Right atrium auricular region (tissue), 2 donors: ENCODE results near the gene EIPR1. TPM values are rescaled to one million over a fixed set of nuclear protein-coding genes. Genes with fewer than 3 reads are reported as not detected.
"Not testable (repeated sequence)": the region's sequence is repeated elsewhere in the genome, so short reads cannot be mapped to it uniquely, and the experiment has no call there.

Source experiments
- DNase-seq: peaks from one replicate; pipeline ENCODE4 v3.0.0-alpha.2; 2019; ENCODE audit warnings: low spot score
- H3K27ac ChIP-seq, 2 donors: fragments of 200-600 bp; sonication (generic); 1 replicate in 1 of 2; 2 replicates in 1 of 2; pipeline ENCODE4 v1.5.1; 2016 to 2019
- H3K27me3 ChIP-seq, 2 donors: fragments of 200-600 bp; sonication (generic); one replicate each; pipeline versions ENCODE4 v1.5.1 to v1.6.0; 2017 to 2019
- H3K36me3 ChIP-seq: fragments of 200-600 bp; sonication (generic); one replicate; pipeline ENCODE4 v1.5.1; 2016
- H3K4me1 ChIP-seq, 2 donors: fragments of 200-600 bp; sonication (generic); one replicate each; pipeline versions ENCODE4 v1.5.1 to v1.6.0; 2017 to 2019
- H3K4me3 ChIP-seq, 2 donors: fragments of 200-600 bp; sonication (generic); 1 replicate in 1 of 2; 2 replicates in 1 of 2; pipeline ENCODE4 v1.5.1; 2017 to 2019; ENCODE audit warnings: mild to moderate bottlenecking in 1 of 2, moderate library complexity in 1 of 2
- H3K9me3 ChIP-seq, 2 donors: fragments of 200-600 bp; sonication (generic); one replicate each; pipeline ENCODE4 v1.5.1; 2019
- total RNA-seq, 2 donors: library from RNA; depleted of rRNA; stranded (reverse); fragments of >200 nt; gene quantifications; one replicate each; pipeline ENCODE4 v1.1.0, GENCODE V29; 2016
- TF ChIP-seq, protein P1 (sequence below), 2 donors: fragments of 200-600 bp; sonication (generic); IDR thresholded peaks; one replicate each; pipeline ENCODE4 v1.5.1; 2019; ENCODE audit warnings: antibody characterized with exemption in 2 of 2

Gene EIPR1
- total RNA-seq, 2 donors from 2014 or later: 13.2 to 13.6 TPM

GRCh38 chr2:3287896-3288295, 89.7 kb downstream of the EIPR1 start:
- Histone ChIP-seq H3K4me3 (no peak overlapping the region), H3K4me1 (peaks cover 0 to 4% of the 10 kb centered on the region in 2 donors), H3K27ac (no peak overlapping the region), H3K27me3 (no peaks in the 10 kb centered on the region), H3K9me3 (no peaks in the 10 kb centered on the region), H3K36me3 (no peaks in the 10 kb centered on the region)
- TF ChIP-seq, protein P1, sequence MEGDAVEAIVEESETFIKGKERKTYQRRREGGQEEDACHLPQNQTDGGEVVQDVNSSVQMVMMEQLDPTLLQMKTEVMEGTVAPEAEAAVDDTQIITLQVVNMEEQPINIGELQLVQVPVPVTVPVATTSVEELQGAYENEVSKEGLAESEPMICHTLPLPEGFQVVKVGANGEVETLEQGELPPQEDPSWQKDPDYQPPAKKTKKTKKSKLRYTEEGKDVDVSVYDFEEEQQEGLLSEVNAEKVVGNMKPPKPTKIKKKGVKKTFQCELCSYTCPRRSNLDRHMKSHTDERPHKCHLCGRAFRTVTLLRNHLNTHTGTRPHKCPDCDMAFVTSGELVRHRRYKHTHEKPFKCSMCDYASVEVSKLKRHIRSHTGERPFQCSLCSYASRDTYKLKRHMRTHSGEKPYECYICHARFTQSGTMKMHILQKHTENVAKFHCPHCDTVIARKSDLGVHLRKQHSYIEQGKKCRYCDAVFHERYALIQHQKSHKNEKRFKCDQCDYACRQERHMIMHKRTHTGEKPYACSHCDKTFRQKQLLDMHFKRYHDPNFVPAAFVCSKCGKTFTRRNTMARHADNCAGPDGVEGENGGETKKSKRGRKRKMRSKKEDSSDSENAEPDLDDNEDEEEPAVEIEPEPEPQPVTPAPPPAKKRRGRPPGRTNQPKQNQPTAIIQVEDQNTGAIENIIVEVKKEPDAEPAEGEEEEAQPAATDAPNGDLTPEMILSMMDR (IDR thresholded peaks at IDR 0.05): no peak
- DNase-seq: no peak

DNA sequence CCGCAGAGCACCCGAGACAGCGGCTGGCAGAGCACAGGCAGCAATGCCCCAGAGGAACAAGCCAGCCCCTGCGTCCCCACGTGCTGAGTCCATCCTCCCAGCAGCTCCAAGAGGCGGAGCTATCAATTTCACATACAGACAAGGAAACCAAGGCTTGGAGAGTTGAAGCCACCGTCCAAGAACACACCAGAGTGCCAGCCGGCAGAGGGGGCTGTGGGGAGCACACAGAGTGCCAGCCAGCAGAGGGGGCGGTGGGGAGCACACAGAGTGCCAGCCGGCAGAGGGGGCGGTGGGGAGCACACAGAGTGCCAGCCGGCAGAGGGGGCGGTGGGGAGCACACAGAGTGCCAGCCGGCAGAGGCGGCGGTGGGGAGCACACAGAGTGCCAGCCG, 91.0 kb downstream of the EIPR1 start:
- H3K27ac ChIP-seq, H3K36me3 ChIP-seq, H3K4me1 ChIP-seq, H3K9me3 ChIP-seq, DNase-seq, H3K4me3 ChIP-seq, H3K27me3 ChIP-seq: not testable (repeated sequence)

DNA sequence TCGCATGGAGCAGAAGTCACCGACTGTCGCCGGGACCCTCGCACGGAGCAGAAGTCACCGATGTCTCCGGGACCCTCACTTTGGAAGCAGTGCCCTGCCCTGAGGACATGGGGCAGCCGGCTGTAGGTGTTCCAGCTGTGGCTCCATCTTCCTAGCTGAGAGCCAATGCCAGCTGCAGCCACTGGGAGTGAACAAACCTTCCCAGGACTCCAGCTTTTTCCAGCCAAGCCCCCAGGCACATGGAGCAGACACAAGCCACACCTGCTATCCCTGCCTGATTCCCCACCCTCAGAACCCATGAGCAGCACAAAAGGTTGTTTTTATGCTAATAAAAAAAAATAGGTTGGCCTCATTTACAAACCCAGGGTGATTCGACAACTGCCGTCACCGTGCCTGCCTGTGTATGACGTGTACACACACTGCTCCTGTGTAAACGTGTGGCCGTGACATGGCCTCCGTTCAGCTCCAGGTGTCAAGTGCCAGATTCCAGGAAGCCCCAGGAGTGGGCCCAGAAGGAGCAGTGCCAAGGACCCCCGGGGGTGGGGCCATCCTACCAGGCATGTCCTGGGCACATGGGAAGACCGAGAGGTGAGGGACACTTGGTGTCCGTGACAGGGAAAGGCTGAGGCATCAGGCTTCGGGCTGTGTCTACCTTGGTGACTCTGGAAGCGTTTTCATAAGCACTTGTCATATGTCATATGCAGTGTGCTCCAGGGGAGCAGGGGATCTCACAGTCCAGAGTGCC, 91.5 kb downstream of the EIPR1 start:
- peaks cover 0 to 6% of the 10 kb centered on the region in 2 donors for H3K4me1 ChIP-seq
- no peak for DNase-seq
- TF ChIP-seq, protein P1 (IDR thresholded peaks at IDR 0.05): no peak
- H3K27me3 ChIP-seq: no peaks in the 10 kb centered on the region
- no peak overlapping the region for H3K4me3 ChIP-seq
- no peaks in the 10 kb centered on the region for H3K9me3 ChIP-seq
- no peak overlapping the region for H3K27ac ChIP-seq
- H3K36me3 ChIP-seq: no peaks in the 10 kb centered on the region

DNA sequence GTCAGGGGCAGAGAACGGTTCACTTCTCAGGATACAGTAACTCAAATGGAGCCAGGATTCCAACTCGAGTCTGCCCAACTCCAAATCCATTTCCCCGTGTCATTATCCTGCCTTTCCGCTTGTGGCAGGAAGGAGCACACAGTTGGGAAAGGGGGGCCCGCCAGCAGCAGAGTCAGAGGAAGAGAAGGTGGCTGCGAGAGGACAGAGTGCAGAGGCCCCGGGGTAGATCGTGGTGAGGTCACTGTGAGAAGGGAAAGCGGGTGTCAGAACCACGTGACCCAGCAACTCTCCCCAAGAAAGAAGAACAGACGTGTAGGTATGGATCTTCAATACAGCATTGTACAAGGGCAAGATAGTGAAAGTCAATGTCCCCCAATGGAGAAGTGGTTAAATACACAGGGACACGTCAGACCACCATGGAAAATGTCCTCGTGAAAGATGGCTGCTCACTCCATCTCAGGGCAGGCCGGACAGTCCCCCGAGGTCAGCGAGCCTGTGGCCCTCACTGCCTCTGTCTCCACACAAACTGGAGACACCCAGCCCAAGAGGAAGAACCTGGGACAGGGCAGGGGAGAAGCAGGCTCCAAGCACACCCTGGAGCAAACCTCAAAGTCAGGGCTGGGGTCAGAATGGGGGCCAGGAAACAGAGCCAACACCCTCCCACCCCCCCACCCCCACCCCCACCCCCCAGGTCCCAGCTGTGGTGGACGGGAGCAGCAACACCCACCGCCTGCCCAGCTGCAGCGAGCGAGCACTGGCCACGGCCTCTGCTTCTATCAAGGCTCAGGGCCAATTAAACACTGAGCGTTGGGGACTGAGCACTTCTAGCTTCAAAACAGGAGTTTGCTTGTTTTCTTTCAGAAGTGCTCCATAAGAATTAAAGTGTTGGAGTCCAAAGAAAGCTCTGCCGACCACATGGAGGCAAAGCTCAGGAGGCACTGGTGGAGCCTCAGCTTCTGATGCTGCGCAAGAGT, 92.7 kb downstream of the EIPR1 start:
- no peak for DNase-seq

DNA sequence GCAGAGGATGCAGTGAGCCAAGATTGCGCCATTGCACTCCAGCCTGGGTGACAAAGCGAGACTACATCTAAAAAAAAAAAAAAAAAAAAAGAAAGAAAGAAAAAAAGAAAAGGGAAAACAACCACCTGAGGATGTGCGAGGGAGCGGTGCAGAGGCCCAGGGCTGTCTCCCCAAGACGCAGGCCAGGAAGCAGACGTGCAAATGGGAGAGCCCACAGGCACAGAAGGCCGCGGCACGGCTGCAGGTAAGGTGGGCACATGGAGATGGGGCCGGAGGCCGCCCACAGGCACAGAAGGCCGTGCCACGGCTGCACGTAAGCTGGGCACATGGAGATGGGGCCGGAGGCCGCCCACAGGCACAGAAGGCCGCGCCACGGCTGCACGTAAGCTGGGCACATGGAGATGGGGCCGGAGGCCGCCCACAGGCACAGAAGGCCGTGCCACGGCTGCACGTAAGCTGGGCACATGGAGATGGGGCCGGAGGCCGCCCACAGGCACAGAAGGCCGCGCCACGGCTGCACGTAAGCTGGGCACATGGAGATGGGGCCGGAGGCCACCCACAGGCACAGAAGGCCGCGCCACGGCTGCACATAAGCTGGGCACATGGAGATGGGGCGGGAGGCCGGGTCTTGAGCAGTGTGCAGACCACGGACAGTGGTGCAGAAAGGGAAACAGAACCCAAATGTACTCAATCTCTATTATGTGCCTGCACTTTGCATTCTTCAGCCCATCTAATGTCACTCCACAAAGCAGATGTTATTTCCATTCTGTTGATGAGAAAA, 93.6 kb downstream of the EIPR1 start:
- DNase-seq, H3K4me3 ChIP-seq, H3K27me3 ChIP-seq, H3K4me1 ChIP-seq, H3K36me3 ChIP-seq, H3K27ac ChIP-seq, H3K9me3 ChIP-seq: not testable (repeated sequence)

More for the DNA sequence above, 92.7 kb downstream of the EIPR1 start:
- no peak overlapping the region for H3K27ac ChIP-seq
- no peaks in the 10 kb centered on the region for H3K27me3 ChIP-seq
- H3K36me3 ChIP-seq: no peaks in the 10 kb centered on the region
- H3K4me1 ChIP-seq: peaks cover 0 to 6% of the 10 kb centered on the region in 2 donors
- no peak overlapping the region for H3K4me3 ChIP-seq
- TF ChIP-seq, protein P1 (IDR thresholded peaks at IDR 0.05): no peak
- no peaks in the 10 kb centered on the region for H3K9me3 ChIP-seq

DNA sequence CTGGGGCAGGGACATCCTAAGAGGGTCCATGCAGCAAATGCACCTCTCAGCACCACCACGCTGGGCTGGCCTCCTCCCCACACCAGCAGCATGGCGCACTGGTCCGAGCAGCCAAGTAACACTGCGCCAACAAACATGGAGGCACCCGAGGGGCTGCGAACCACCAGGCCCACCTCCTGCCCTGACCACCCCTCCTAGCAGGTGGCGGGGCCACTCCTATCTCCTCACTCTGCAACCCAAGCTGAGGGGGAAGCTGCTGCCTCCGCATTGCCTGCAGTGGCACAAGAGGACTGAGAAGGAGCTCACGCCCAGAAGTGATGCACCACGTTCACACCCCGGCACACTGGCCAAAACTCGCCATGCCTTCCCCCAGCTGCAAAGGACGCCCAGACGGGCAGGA, 94.4 kb downstream of the EIPR1 start:
- H3K27ac ChIP-seq: no peak overlapping the region

More for the DNA sequence above, 94.4 kb downstream of the EIPR1 start:
- Histone ChIP-seq H3K27me3 (no peaks in the 10 kb centered on the region), H3K4me3 (no peak overlapping the region), H3K36me3 (no peaks in the 10 kb centered on the region), H3K9me3 (no peaks in the 10 kb centered on the region), H3K4me1 (peaks cover 0 to 6% of the 10 kb centered on the region in 2 donors)
- DNase-seq: no peak
- TF ChIP-seq, protein P1 (IDR thresholded peaks at IDR 0.05): no peak
